ENCODE results near the gene PDZD2. TPM values are rescaled to one million over a fixed set of nuclear protein-coding genes. Genes with fewer than 3 reads are reported as not detected.
"Not testable (repeated sequence)": the region's sequence is repeated elsewhere in the genome, so short reads cannot be mapped to it uniquely, and the experiment has no call there.

PDZD2 gene
- total and polyA plus RNA-seq, 2 experiments from 2014 or later = 0.21 TPM; not detected in 1

DNA sequence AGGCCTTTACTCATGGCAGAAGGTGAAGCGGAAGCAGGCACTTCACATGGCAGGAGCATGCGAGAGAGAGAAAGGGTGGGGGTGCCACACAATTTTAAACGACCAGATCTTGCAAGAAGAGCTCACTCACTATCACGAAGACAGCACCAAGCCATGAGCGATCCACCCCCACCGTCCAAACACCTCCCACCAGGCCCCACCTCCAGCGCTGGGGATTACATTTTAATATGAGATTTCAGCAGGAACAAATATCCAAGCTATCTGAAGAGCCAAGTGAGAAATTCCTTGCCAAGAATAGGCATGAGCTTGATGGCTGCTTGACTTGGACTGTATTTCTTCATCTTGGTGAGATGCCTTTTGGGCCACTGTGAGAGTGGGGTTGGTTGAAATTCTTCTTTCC lies 88.0 kb downstream of the PDZD2 start:
- no peak overlapping the region for H3K9ac ChIP-seq
- no peaks in the 10 kb centered on the region for H3K9me2 ChIP-seq (ENCODE audit: insufficient read depth)
- WGBS, 2 experiments (ENCODE audit: low coverage in 1 of 2, low lambda C conversion rate in 2 of 2, missing lambda C conversion rate in 2 of 2) = 23 to 36% methylated on average over 7 of the region's 7 CpGs
- H3K79me2 ChIP-seq (ENCODE audit: insufficient read depth) = no peaks in the 10 kb centered on the region
- H3K36me3 ChIP-seq (ENCODE audit: low read depth) = no peaks in the 10 kb centered on the region
- H2AFZ ChIP-seq = no peak overlapping the region
- no peaks in the 10 kb centered on the region for H4K20me1 ChIP-seq (ENCODE audit: insufficient read depth)
- no peak for TF ChIP-seq EZH2phosphoT487 (IDR thresholded peaks at IDR 0.05; ENCODE audit: insufficient read depth, low read depth)
- TF ChIP-seq EZH2 (IDR thresholded peaks at IDR 0.05; ENCODE audit: insufficient read depth, poor library complexity, severe bottlenecking) = no peak
- no peak overlapping the region for H3K27ac ChIP-seq
- no peaks in the 10 kb centered on the region for H3F3A ChIP-seq (ENCODE audit: insufficient read depth)
- no peaks in the 10 kb centered on the region for H3K9me3 ChIP-seq (ENCODE audit: low read depth)
- no peak overlapping the region for H3K4me2 ChIP-seq (ENCODE audit: unreplicated experiment)
- in situ Hi-C loops (cut with MboI) = no loop called here
- H3K27me3 ChIP-seq (replicated peaks; ENCODE audit: insufficient read depth) = no peaks in the 10 kb centered on the region
- H3K4me3 ChIP-seq = no peak overlapping the region
- H3K4me1 ChIP-seq (ENCODE audit: insufficient read depth) = no peaks in the 10 kb centered on the region
- no peak for DNase-seq

DNA sequence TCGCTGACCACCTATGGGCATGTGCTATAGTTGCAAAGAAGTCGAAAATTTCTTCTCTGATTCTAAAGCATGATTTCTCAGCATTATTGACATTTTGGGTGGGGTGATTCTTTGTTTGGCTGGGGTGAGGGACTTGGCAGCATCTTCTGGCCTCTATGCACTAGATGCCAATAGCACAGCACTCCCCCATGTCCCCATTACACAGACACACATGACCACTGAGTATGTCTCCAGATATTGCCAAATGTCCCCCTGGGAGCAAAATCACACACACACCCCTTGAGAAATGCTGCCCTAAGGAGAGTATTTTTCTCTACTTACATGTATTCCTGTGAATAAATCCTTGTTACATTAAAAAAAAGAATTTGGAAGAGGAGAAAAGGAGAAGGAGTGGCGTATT lies 89.1 kb downstream of the PDZD2 start:
- 5 to 20% methylated on average over 3 of the region's 3 CpGs for WGBS, 2 experiments (ENCODE audit: low coverage in 1 of 2, low lambda C conversion rate in 2 of 2, missing lambda C conversion rate in 2 of 2)
- no peak for DNase-seq
- no peaks in the 10 kb centered on the region for H3K79me2 ChIP-seq (ENCODE audit: insufficient read depth)
- no peaks in the 10 kb centered on the region for H3K9me3 ChIP-seq (ENCODE audit: low read depth)
- no peak for TF ChIP-seq EZH2 (IDR thresholded peaks at IDR 0.05; ENCODE audit: insufficient read depth, poor library complexity, severe bottlenecking)
- TF ChIP-seq EZH2phosphoT487 (IDR thresholded peaks at IDR 0.05; ENCODE audit: insufficient read depth, low read depth) = no peak
- no peaks in the 10 kb centered on the region for H4K20me1 ChIP-seq (ENCODE audit: insufficient read depth)
- in situ Hi-C loops (cut with MboI) = no loop called here
- no peak overlapping the region for H3K4me2 ChIP-seq (ENCODE audit: unreplicated experiment)
- no peaks in the 10 kb centered on the region for H3K36me3 ChIP-seq (ENCODE audit: low read depth)
- H3F3A ChIP-seq (ENCODE audit: insufficient read depth) = no peaks in the 10 kb centered on the region
- H3K9me2 ChIP-seq (ENCODE audit: insufficient read depth) = no peaks in the 10 kb centered on the region
- H3K9ac ChIP-seq = no peak overlapping the region
- H3K27me3 ChIP-seq (replicated peaks; ENCODE audit: insufficient read depth) = no peaks in the 10 kb centered on the region
- H3K4me3 ChIP-seq = no peak overlapping the region
- H2AFZ ChIP-seq = no peak overlapping the region
- H3K27ac ChIP-seq = no peak overlapping the region
- H3K4me1 ChIP-seq (ENCODE audit: insufficient read depth) = no peaks in the 10 kb centered on the region

DNA sequence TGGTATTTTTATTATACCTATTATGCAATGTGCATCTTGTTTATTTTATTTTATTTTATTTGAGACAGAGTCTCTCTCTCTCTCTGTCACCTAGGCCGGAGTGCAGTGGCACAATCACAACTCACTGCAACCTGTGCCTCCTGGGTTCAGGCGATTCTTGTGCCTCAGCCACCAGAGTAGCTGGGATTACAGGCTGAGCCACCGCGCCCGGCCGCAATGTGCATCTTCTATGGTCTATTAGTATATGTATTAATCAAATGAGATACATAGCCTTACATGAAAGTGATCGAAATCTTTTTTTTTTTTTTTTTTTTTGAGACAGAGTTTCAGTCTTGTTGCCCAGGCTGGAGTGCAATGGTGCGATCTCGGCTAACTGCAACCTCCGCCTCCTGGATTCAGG lies 89.9 kb downstream of the PDZD2 start:
- DNase-seq; H3K27ac ChIP-seq; H2AFZ ChIP-seq; H4K20me1 ChIP-seq (ENCODE audit: insufficient read depth); H3K27me3 ChIP-seq (replicated peaks; ENCODE audit: insufficient read depth); in situ Hi-C loops (cut with MboI); H3F3A ChIP-seq (ENCODE audit: insufficient read depth); H3K4me2 ChIP-seq (ENCODE audit: unreplicated experiment); H3K79me2 ChIP-seq (ENCODE audit: insufficient read depth); H3K4me3 ChIP-seq; H3K9ac ChIP-seq; H3K9me2 ChIP-seq (ENCODE audit: insufficient read depth); H3K9me3 ChIP-seq (ENCODE audit: low read depth); H3K36me3 ChIP-seq (ENCODE audit: low read depth); H3K4me1 ChIP-seq (ENCODE audit: insufficient read depth): not testable (repeated sequence)
- 80 to 81% methylated on average over 10 of the region's 10 CpGs for WGBS, 2 experiments (ENCODE audit: low coverage in 1 of 2, low lambda C conversion rate in 2 of 2, missing lambda C conversion rate in 2 of 2)

DNA sequence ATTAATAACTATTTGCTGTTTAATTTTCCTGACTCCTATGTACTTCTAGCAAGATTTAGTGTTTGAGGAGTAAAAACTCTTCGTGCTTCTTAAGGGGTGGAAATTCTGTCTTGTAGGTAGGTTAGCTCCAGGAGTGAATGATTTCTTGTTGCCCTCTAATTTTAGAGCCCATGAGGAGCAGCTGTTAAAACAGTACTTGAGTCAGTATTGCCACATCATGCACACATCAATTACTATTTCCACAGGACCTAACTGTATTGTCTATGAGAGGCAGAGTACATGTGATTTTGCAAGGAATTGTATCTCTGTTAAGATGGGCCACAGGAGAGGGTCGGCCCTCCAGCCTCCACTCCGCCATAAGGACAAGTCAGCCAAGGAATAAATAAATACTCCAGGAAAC lies 91.2 kb downstream of the PDZD2 start:
- no peak for DNase-seq
- no peak for TF ChIP-seq EZH2phosphoT487 (IDR thresholded peaks at IDR 0.05; ENCODE audit: insufficient read depth, low read depth)
- TF ChIP-seq EZH2 (IDR thresholded peaks at IDR 0.05; ENCODE audit: insufficient read depth, poor library complexity, severe bottlenecking) = no peak
- 59 to 61% methylated on average over 3 of the region's 3 CpGs for WGBS, 2 experiments (ENCODE audit: low coverage in 1 of 2, low lambda C conversion rate in 2 of 2, missing lambda C conversion rate in 2 of 2)

DNA sequence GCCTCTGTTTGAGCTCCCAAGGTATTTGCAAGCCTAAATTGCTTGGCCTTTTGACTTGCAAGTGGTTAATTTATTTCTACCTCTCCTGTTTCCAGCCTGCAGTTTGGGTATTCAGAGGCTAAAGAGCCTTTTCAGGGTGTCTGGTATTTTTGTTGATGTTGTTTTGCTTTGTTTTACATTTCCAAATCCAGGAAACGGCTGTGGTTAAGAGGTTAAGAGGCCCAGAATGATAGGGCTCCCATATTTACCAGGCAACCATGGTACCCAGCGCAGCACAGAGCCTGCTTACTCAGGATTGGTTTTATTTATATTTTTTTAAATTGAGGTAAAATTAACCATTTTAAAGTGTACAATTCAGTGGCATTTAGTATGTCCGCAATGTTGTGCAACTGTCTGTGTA lies 92.1 kb downstream of the PDZD2 start:
- Histone ChIP-seq H3K79me2 (ENCODE audit: insufficient read depth) (no peaks in the 10 kb centered on the region), H3K9me3 (ENCODE audit: low read depth) (no peaks in the 10 kb centered on the region), H2AFZ (no peak overlapping the region), H3K4me3 (no peak overlapping the region), H3K4me2 (ENCODE audit: unreplicated experiment) (no peak overlapping the region), H3F3A (ENCODE audit: insufficient read depth) (no peaks in the 10 kb centered on the region), H3K9ac (no peak overlapping the region), H3K4me1 (ENCODE audit: insufficient read depth) (no peaks in the 10 kb centered on the region), H3K27ac (no peak overlapping the region), H4K20me1 (ENCODE audit: insufficient read depth) (no peaks in the 10 kb centered on the region), H3K36me3 (ENCODE audit: low read depth) (no peaks in the 10 kb centered on the region), H3K27me3 (replicated peaks; ENCODE audit: insufficient read depth) (no peaks in the 10 kb centered on the region), H3K9me2 (ENCODE audit: insufficient read depth) (no peaks in the 10 kb centered on the region)
- in situ Hi-C loops (cut with MboI) = no loop called here
- no peak for DNase-seq
- TF ChIP-seq EZH2phosphoT487 (IDR thresholded peaks at IDR 0.05; ENCODE audit: insufficient read depth, low read depth) (no peak), EZH2 (IDR thresholded peaks at IDR 0.05; ENCODE audit: insufficient read depth, poor library complexity, severe bottlenecking) (no peak)
- WGBS, 2 experiments (ENCODE audit: low coverage in 1 of 2, low lambda C conversion rate in 2 of 2, missing lambda C conversion rate in 2 of 2) = 40 to 45% methylated on average over 3 of the region's 3 CpGs

More for the DNA sequence above, 91.2 kb downstream of the PDZD2 start:
- H3K4me3 ChIP-seq = no peak overlapping the region
- no peaks in the 10 kb centered on the region for H4K20me1 ChIP-seq (ENCODE audit: insufficient read depth)
- H2AFZ ChIP-seq = no peak overlapping the region
- no peaks in the 10 kb centered on the region for H3K27me3 ChIP-seq (replicated peaks; ENCODE audit: insufficient read depth)
- no peaks in the 10 kb centered on the region for H3K9me2 ChIP-seq (ENCODE audit: insufficient read depth)
- in situ Hi-C loops (cut with MboI) = no loop called here
- no peak overlapping the region for H3K4me2 ChIP-seq (ENCODE audit: unreplicated experiment)
- no peak overlapping the region for H3K27ac ChIP-seq
- no peaks in the 10 kb centered on the region for H3K9me3 ChIP-seq (ENCODE audit: low read depth)
- no peak overlapping the region for H3K9ac ChIP-seq
- no peaks in the 10 kb centered on the region for H3F3A ChIP-seq (ENCODE audit: insufficient read depth)
- H3K79me2 ChIP-seq (ENCODE audit: insufficient read depth) = no peaks in the 10 kb centered on the region
- H3K4me1 ChIP-seq (ENCODE audit: insufficient read depth) = no peaks in the 10 kb centered on the region
- no peaks in the 10 kb centered on the region for H3K36me3 ChIP-seq (ENCODE audit: low read depth)
